ENCODE results near the gene NFIX. TPM values are rescaled to one million over a fixed set of nuclear protein-coding genes. Genes with fewer than 3 reads are reported as not detected.

The NFIX gene
- total and polyA plus RNA-seq, 9 of the 15 experiments (the other 6 are each of a cell fraction or from before 2014, with no cell fraction given): 0.28 to 26.8 (median 5.4) TPM

DNA sequence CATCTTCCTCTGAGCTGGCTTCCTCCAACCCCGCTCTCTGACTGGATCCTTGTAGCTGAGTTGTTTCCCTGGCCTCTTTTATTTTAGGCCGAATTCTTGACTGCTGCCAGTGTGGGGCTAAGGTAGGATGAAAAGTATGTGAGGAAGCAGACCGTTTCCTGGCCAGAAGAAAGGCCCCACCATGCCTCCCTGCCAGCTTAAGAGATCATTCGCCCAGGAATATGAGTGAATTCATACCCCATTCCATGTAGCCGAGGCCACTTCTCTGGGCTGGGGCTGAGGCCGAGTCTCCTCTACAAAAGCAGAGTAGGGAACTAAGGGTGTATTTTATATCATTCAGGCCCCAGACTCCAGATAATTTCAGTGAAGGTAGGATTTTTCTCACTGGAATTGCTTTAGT, 32.3 kb downstream of the NFIX start:
- no peak overlapping the region for H3K9ac ChIP-seq (ENCODE audit: insufficient read depth in 1 of 2, low read depth in 2 of 2, low read length in 2 of 2)
- H3K4me2 ChIP-seq (ENCODE audit: insufficient read depth, low read length): no peak overlapping the region
- ATAC-seq: no peak
- intact Hi-C loops (cut with micrococcal nuclease): no loop called here
- WGBS (ENCODE audit: insufficient coverage, low coverage, missing lambda C conversion rate): 84% methylated on average over 6 of the region's 6 CpGs
- CTCF ChIA-PET (ENCODE audit: low intra/inter-chr PET ratio): no interaction called here
- no peaks in the 10 kb centered on the region for H3K9me3 ChIP-seq (replicated peaks; ENCODE audit: control insufficient read depth, insufficient read depth, low read depth, low read length)
- POLR2A ChIA-PET: interaction anchor here (0.7 to 0.8 kb wide), 4 partner anchors 10 to 129 kb away, joined by 3 read pairs; no protein-coding TSS in a partner anchor
- no peak for FAIRE-seq
- H4K20me1 ChIP-seq (replicated peaks; ENCODE audit: control insufficient read depth, insufficient read depth, low read length): no peaks in the 10 kb centered on the region
- H2AFZ ChIP-seq (ENCODE audit: low read depth, low read length): no peak overlapping the region
- H3K4me1 ChIP-seq (replicated peaks in 1 of 2; ENCODE audit: control insufficient read depth in 2 of 2, insufficient read depth in 2 of 2, low read length in 2 of 2): peaks cover 7 to 24% of the 10 kb centered on the region in 2 experiments; a peak in 3 of 5 replicates
- H3K4me3 ChIP-seq: no peak overlapping the region
- peaks cover 20% of the 10 kb centered on the region for H3K79me2 ChIP-seq (ENCODE audit: control insufficient read depth, insufficient read depth, low read length)
- no peaks in the 10 kb centered on the region for H3K9me1 ChIP-seq (ENCODE audit: control insufficient read depth, insufficient read depth, low read length)
- no TSS peak for BruUV-seq (replicated peaks)
- TF ChIP-seq PHB2 (IDR thresholded peaks at IDR 0.05; ENCODE audit: low read depth) (no peak), SP1 (CRISPR knock-in tag; IDR thresholded peaks at IDR 0.05) (no peak), CC2D1A (IDR thresholded peaks at IDR 0.05) (no peak), ETV5 (CRISPR knock-in tag; IDR thresholded peaks at IDR 0.05; ENCODE audit: low read depth) (no peak), CREM (IDR thresholded peaks at IDR 0.05; ENCODE audit: low read depth) (no peak), PHTF2 (CRISPR knock-in tag; IDR thresholded peaks at IDR 0.05) (no peak), NFIX (CRISPR knock-in tag; IDR thresholded peaks at IDR 0.05; ENCODE audit: low read depth) (no peak)
- TF ChIP-seq, protein P1, sequence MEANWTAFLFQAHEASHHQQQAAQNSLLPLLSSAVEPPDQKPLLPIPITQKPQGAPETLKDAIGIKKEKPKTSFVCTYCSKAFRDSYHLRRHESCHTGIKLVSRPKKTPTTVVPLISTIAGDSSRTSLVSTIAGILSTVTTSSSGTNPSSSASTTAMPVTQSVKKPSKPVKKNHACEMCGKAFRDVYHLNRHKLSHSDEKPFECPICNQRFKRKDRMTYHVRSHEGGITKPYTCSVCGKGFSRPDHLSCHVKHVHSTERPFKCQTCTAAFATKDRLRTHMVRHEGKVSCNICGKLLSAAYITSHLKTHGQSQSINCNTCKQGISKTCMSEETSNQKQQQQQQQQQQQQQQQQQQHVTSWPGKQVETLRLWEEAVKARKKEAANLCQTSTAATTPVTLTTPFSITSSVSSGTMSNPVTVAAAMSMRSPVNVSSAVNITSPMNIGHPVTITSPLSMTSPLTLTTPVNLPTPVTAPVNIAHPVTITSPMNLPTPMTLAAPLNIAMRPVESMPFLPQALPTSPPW (CRISPR knock-in tag; IDR thresholded peaks at IDR 0.05): no peak
- H3K36me3 ChIP-seq (ENCODE audit: control insufficient read depth, insufficient read depth, low read length): peaks cover 50% of the 10 kb centered on the region; the same call in 2 of the 3 replicates
- DNase-seq (ENCODE audit: extremely low read depth in 1 of 4, low spot score in 3 of 4): no peak
- no peak overlapping the region for H3K27ac ChIP-seq (ENCODE audit: extremely low read depth, low read depth, low read length)
- in situ Hi-C loops (cut with MboI): loop anchor here (5.0 kb wide), 1 partner anchor 40 kb away; no protein-coding TSS in a partner anchor
- no peaks in the 10 kb centered on the region for H3K27me3 ChIP-seq (ENCODE audit: control insufficient read depth in 2 of 2, insufficient read depth in 2 of 2, low read length in 2 of 2)
